Measurements from ENCODE around the gene PTPRB.

PTPRB gene

GRCh38 chr12:70571029-70571428, 66.2 kb downstream of the PTPRB start:
- TF ChIP-seq CTCF (IDR thresholded peaks at IDR 0.05) = no peak

- TF ChIP-seq CTCF (IDR thresholded peaks at IDR 0.05) = no peak
Measured at GRCh38 chr12:70561550-70561949, 75.7 kb downstream of the PTPRB start.

DNA sequence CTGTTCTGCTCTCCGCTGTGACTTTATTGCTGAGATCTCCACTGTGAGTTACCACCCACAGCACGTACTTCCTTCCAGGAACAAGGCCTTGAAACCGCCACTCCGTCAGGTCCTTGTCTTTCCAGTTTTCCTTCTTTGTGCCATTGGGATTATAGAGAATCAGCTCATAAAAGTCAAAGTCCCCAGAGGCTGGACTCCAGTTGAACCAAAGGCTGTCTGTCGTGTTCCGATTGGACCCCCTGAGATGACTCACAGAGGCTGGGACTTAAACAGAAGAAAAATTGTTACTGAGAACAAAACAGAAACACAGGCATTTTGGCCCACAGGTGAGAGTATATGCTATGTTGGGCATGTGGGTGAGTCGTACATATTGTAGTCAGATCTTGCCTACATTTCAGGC, 76.6 kb downstream of the PTPRB start:
- no peak for TF ChIP-seq CTCF (IDR thresholded peaks at IDR 0.05)

GRCh38 chr12:70559390-70559789, 77.8 kb downstream of the PTPRB start:
- TF ChIP-seq CTCF (IDR thresholded peaks at IDR 0.05) = no peak

GRCh38 chr12:70557583-70558191, 79.5 kb downstream of the PTPRB start:
- TF ChIP-seq CTCF (IDR thresholded peaks at IDR 0.05) = no peak

DNA sequence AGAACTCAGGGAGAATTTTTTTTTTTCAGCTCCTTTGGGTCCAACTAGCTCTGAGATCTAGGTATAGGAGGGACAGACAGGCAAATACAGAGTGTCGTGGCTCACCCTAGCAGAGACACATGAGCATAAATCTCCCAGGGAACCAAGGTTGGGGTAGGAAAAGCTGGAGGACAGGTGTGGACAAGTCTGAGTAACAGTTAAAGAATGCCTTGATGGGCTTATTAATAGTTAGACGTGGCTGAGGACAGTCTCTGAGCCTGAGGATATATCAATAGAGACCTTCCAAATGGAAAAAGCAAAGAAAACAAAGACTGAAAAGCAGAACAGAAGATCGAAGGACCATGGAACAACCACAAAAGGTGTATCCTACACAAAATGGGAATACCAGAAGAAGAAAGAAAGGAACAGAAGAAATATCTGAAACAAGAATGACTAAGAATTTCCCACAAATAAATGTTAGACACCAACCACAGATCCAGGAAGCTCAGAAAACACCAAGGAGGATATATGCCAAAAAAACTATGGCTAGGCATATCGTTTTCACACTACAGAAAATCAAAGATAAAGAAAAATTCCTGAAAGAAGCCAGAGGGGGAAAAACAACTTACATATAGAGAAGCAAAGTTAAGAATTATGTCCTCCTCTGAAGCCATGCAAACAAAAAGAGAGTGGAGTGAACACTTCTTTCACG, 80.9 kb downstream of the PTPRB start:
- TF ChIP-seq CTCF (IDR thresholded peaks at IDR 0.05) = no peak

DNA sequence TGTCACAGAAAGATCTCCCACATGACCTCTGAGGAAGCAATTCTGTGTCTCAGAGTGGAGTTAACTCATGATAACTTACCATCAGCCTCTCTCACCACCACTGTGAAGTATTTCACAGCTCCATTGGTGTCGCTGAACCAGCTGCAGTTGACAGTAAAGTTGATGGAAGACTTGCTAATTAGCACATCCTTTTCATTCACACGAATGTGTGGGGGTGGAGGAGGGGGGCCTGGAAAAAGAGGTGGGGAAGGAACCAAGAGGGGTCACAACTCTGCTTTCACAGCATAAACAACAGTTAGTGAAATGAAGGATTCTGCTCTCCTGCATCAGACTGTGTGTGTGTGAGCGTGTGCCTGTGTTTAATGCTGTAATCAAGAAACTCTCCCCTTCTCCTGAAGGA, 82.1 kb downstream of the PTPRB start:
- no peak for TF ChIP-seq CTCF (IDR thresholded peaks at IDR 0.05)
